ENCODE results near the gene CTTNBP2NL. TPM values are rescaled to one million over a fixed set of nuclear protein-coding genes. Genes with fewer than 3 reads are reported as not detected.

Gene CTTNBP2NL
- total RNA-seq, 4 donors from 2014 or later: 44.6 to 64.8 (median 52.4) TPM

GRCh38 chr1:112363636-112364035, 32.4 kb upstream of the CTTNBP2NL start:
- H3K4me1 ChIP-seq: peaks cover 17 to 31% (median 29%) of the 10 kb centered on the region in 4 donors
- TF ChIP-seq POLR2AphosphoS5 (IDR thresholded peaks at IDR 0.05) (no peak), POLR2A (IDR thresholded peaks at IDR 0.05) (no peak), CTCF (IDR thresholded peaks at IDR 0.05) (no peak), EP300 (IDR thresholded peaks at IDR 0.05; ENCODE audit: low read depth) (no peak)
- H3K27me3 ChIP-seq: no peaks in the 10 kb centered on the region
- WGBS, 2 donors (ENCODE audit: low coverage in 1 of 2): 61 to 71% methylated on average over 2 of the region's 2 CpGs
- intact Hi-C loops (cut with DNase I; ENCODE audit: low total_unique reads) (no loop called here), in situ Hi-C loops (cut with MboI; ENCODE audit: low pct_ligation_motif_present in 1 of 4, low pct_unique_long_range_greater_than_20kb in 1 of 4, low sequenced_read_pairs in 3 of 4) (loop anchor here in 1 of 4 donors (25.0 kb wide), 1 partner anchor 876 kb away; no protein-coding TSS in a partner anchor)
- no peak for DNase-seq
- no peak overlapping the region for H3K27ac ChIP-seq
- no peak overlapping the region for H3K4me3 ChIP-seq
- no peaks in the 10 kb centered on the region for H3K36me3 ChIP-seq
- H3K9me3 ChIP-seq: no peaks in the 10 kb centered on the region

GRCh38 chr1:112368198-112368597, 27.8 kb upstream of the CTTNBP2NL start:
- Histone ChIP-seq H3K9me3 (no peaks in the 10 kb centered on the region), H3K4me1 (peaks cover 0 to 3% (median 0%) of the 10 kb centered on the region in 4 donors), H3K27me3 (peaks cover 11% of the 10 kb centered on the region), H3K27ac (no peak overlapping the region), H3K4me3 (no peak overlapping the region), H3K36me3 (no peaks in the 10 kb centered on the region)
- DNase-seq: no peak
- 84 to 85% methylated on average over 3 of the region's 3 CpGs for WGBS, 2 donors (ENCODE audit: low coverage in 1 of 2)
- intact Hi-C loops (cut with DNase I; ENCODE audit: low total_unique reads) (no loop called here), in situ Hi-C loops (cut with MboI; ENCODE audit: low pct_ligation_motif_present in 1 of 4, low pct_unique_long_range_greater_than_20kb in 1 of 4, low sequenced_read_pairs in 3 of 4) (loop anchor here in 1 of 4 donors (25.0 kb wide), 1 partner anchor 881 kb away; no protein-coding TSS in a partner anchor)
- no peak for TF ChIP-seq CTCF (IDR thresholded peaks at IDR 0.05)

- in situ Hi-C loops (cut with MboI; ENCODE audit: low pct_ligation_motif_present in 1 of 4, low pct_unique_long_range_greater_than_20kb in 1 of 4, low sequenced_read_pairs in 3 of 4) (loop anchor here in 1 of 4 donors (25.0 kb wide), 1 partner anchor 882 kb away; no protein-coding TSS in a partner anchor), intact Hi-C loops (cut with DNase I; ENCODE audit: low total_unique reads) (no loop called here)
- H3K36me3 ChIP-seq: no peaks in the 10 kb centered on the region
- H3K27me3 ChIP-seq: peaks cover 18% of the 10 kb centered on the region
- peaks cover 0 to 3% (median 0%) of the 10 kb centered on the region in 4 donors for H3K4me1 ChIP-seq
- TF ChIP-seq EP300 (IDR thresholded peaks at IDR 0.05; ENCODE audit: low read depth) (no peak), CTCF (IDR thresholded peaks at IDR 0.05) (peak; percentile 93 to 96 (median 95))
- peak; percentile 91 for DNase-seq
- no peak overlapping the region for H3K27ac ChIP-seq
- 22 to 69% methylated on average over 6 to 16 of the region's 16 CpGs for whole genome bisulfite sequencing, 2 donors (ENCODE audit: low coverage in 1 of 2)
- H3K4me3 ChIP-seq: no peak overlapping the region
- H3K9me3 ChIP-seq: no peaks in the 10 kb centered on the region
Observed at GRCh38 chr1:112369392-112370285, 26.4 kb upstream of the CTTNBP2NL start.

GRCh38 chr1:112370996-112371395, 25.0 kb upstream of the CTTNBP2NL start:
- Histone ChIP-seq H3K36me3 (no peaks in the 10 kb centered on the region), H3K9me3 (no peaks in the 10 kb centered on the region), H3K4me1 (peaks cover 0 to 3% (median 0%) of the 10 kb centered on the region in 4 donors), H3K27me3 (peaks cover 18% of the 10 kb centered on the region), H3K27ac (no peak overlapping the region), H3K4me3 (no peak overlapping the region)
- in situ Hi-C loops (cut with MboI; ENCODE audit: low pct_ligation_motif_present in 1 of 4, low pct_unique_long_range_greater_than_20kb in 1 of 4, low sequenced_read_pairs in 3 of 4): loop anchor here in 1 of 4 donors (25.0 kb wide), 1 partner anchor 884 kb away; no protein-coding TSS in a partner anchor
- intact Hi-C loops (cut with DNase I; ENCODE audit: low total_unique reads): no loop called here
- WGBS, 2 donors (ENCODE audit: low coverage in 1 of 2): 58 to 60% methylated on average over 4 of the region's 4 CpGs
- no peak for TF ChIP-seq EP300 (IDR thresholded peaks at IDR 0.05; ENCODE audit: low read depth)
- TF ChIP-seq POLR2A (IDR thresholded peaks at IDR 0.05): no peak
- TF ChIP-seq POLR2AphosphoS5 (IDR thresholded peaks at IDR 0.05): no peak
- no peak for TF ChIP-seq CTCF (IDR thresholded peaks at IDR 0.05)
- no peak for DNase-seq
